GM18870 (cell line): ENCODE measurements around the gene BAHD1.

Source experiments
- ATAC-seq: cut with Tn5 transposase; IDR thresholded peaks from one replicate; pipeline ENCODE4 v1.9.1; 2021; ENCODE audit warnings: moderate library complexity; ENCODE audit not compliant: unreplicated experiment

BAHD1 gene

GRCh38 chr15:40464595-40465185, 23.9 kb downstream of the BAHD1 start:
- ATAC-seq: no peak

- no peak for ATAC-seq
Measured at GRCh38 chr15:40465939-40466338, 25.2 kb downstream of the BAHD1 start.

- no peak for ATAC-seq
Measured at GRCh38 chr15:40466426-40467260, 25.9 kb downstream of the BAHD1 start.

GRCh38 chr15:40467261-40467615, 26.5 kb downstream of the BAHD1 start:
- no peak for ATAC-seq

GRCh38 chr15:40468898-40469331, 28.2 kb downstream of the BAHD1 start:
- ATAC-seq: no peak

GRCh38 chr15:40469776-40470390, 29.1 kb downstream of the BAHD1 start:
- ATAC-seq: no peak

GRCh38 chr15:40470423-40471104, 29.8 kb downstream of the BAHD1 start, which contains the start of gene CHST14:
Gene CHST14, plus strand, starts transcription at chr15:40470984. Its CDS starts 230 bp downstream, at chr15:40471214.
- no peak for ATAC-seq

- no peak for ATAC-seq
Measured at GRCh38 chr15:40471105-40471807, 30.5 kb downstream of the BAHD1 start.

GRCh38 chr15:40471808-40472150, 31.0 kb downstream of the BAHD1 start:
- ATAC-seq: no peak

GRCh38 chr15:40472171-40472727, 31.5 kb downstream of the BAHD1 start:
- ATAC-seq: no peak

- ATAC-seq: no peak
Measured at GRCh38 chr15:40474581-40474980, 33.8 kb downstream of the BAHD1 start.

- ATAC-seq: no peak
Measured at GRCh38 chr15:40477642-40478327, 37.0 kb downstream of the BAHD1 start.

GRCh38 chr15:40479024-40479423, 38.3 kb downstream of the BAHD1 start:
- ATAC-seq: no peak

GRCh38 chr15:40481341-40482074, 40.8 kb downstream of the BAHD1 start:
- ATAC-seq: no peak

- ATAC-seq: no peak
Measured at GRCh38 chr15:40483919-40484318, 43.2 kb downstream of the BAHD1 start.

GRCh38 chr15:40486066-40486770, 45.5 kb downstream of the BAHD1 start:
- no peak for ATAC-seq

GRCh38 chr15:40487816-40488682, 47.3 kb downstream of the BAHD1 start:
- ATAC-seq: no peak
